HG03457 (cell line): Measurements from ENCODE around the gene AMOT.

ENCODE experiments used
- ATAC-seq: cut with Tn5 transposase; IDR thresholded peaks from one replicate; pipeline ENCODE4 v1.9.1; 2021; ENCODE audit warnings: moderate number of reproducible peaks; ENCODE audit not compliant: unreplicated experiment

The AMOT gene

DNA sequence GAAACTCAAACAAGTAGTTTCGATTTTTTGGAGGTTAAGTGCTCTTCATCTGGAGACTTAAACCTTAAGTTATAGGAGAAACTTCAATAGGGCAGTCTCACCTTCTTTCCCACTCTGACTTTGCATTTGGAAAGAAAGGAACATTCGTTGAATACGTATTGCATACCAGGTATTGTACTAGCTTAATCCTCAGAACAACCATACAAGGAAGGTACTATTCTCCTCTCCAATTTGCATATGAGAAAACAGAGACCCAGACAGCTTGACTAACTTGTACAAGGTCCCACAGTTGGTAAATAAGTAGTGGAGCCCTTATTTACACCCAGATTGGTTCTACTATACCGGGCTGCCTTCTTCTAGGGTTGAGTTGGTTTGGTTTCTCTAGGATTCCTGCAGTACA, 32.6 kb downstream of the AMOT start:
- ATAC-seq, result no peak

DNA sequence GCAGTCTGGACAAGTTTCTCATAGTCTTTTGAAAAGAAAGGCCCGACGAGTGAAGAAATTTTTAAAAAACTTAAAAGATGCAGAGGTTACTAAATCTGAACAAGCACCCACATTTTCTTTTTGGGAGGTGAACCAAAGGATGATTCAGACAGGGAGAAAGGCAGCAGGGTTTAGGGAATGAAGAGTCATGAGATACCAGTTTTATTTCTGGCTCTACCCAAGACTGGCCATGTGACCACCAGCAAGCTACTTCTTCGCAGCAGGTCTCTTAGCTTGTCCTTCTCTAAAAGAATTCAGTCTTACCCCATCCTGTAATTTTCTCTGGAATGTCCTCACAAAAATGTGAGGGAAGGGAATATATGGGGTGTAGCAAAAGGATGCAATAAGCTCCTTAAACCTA, 37.6 kb downstream of the AMOT start:
- ATAC-seq, result no peak

DNA sequence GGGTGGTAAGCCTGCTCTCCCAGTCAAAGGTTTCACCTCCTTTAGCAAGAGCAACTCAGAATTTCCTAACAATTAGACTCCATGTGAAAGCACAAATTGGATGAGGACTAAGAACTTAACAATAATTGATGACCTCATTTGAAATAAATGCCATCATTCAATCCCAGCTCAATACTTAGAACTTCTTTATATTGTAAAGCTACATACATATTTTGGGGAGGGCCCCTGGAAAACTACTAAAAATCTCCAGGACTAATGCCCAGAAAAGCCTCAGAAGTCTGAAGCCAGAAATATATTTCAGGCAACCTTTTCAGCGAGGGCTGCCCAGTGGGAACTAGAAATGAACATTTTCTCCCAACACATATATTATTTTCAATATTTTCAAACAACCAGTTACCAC, 38.1 kb downstream of the AMOT start:
- no peak for ATAC-seq

DNA sequence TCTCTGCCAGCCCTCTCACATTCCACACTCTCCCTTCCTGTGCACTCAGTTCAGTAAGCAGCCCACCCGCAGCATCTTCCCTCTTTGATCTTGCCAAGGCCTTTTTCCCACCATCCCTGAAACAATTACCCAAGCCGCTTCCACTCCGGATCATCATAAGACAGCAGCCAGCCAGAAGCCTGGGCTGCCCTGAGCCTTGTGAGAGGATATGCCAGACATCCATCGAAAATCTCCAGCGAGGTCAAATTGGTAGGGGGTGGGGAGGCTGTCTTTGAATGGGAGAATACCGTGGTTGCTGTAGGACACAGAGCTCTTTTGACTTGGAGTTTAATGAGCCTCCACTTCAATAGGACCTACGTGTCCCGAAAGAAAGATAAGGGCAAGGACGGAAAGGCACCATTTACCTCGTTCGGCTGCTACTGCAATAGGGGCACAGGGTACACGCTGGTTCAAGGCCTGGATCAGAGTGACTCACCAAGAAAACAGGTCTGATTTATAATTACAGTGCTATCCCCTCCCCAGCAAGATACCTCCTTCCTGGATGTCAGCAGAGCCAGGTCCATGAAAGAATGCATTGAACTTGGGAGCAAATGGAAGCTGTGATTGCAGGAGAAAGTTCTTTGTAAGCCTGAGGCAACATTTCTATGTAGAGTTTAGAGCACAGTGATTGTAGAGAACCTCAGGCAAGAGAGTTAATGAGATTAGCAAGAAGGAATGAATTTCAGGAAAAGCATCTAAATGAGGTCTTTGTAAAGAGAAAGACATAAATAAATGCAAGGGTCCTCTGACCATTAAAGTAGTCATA, 39.5 kb downstream of the AMOT start:
- no peak for ATAC-seq

DNA sequence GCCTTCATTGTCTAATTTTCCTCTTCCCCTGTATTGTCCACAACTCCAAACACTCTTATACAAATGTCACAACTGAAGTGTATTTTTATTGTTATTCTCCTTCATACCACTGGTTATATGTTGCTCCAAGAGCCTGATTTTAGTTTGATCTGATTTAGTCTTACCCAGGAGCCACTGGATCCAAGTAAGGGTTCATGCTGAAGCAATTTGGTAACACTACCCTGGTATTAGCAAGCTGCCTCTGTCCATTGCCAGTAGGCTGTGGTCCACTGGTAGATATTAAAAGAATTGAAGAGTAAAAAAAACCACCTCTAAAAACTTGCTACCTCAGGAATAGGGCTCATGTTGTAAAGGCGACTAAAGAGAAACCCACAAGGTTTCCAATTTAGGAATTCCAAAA, 41.2 kb downstream of the AMOT start:
- no peak for ATAC-seq

DNA sequence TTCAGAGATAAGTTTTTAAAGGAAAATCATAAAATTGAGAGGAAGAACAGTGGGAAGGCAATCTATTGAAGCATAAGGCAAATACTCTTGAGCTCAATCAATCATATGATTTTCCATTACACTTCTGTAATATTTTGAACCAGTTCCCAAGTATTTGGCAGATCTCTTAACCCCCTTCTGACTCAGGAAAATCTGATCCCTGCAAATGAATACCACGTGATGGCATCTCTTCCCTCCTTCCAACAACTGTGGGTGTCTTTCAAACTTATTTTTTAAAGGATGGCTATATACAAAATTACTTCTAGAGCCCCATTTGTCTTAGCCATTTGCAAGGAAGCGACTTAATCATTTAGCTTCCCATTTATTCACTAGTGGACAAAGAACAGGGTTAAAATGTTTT, 41.9 kb downstream of the AMOT start:
- no peak for ATAC-seq

DNA sequence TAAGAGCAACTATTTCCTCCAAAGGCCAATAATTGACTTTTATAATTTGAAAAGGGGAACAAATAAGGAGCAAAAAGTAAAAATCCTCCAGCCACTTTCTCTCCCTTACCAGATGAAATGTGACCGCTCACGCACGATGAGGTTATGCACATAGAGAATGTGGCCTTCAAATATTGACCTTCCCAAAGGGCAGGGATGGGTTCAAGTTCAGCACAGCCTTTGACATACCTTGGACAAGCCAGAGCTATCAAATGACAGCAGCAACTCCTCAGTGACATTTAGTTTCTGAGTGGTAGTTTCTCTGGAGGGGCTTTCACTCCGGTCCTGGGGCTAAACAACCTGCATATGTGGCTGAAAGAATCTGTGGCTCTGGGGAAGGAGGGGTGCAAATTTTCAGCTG, 50.7 kb downstream of the AMOT start:
- no peak for ATAC-seq

DNA sequence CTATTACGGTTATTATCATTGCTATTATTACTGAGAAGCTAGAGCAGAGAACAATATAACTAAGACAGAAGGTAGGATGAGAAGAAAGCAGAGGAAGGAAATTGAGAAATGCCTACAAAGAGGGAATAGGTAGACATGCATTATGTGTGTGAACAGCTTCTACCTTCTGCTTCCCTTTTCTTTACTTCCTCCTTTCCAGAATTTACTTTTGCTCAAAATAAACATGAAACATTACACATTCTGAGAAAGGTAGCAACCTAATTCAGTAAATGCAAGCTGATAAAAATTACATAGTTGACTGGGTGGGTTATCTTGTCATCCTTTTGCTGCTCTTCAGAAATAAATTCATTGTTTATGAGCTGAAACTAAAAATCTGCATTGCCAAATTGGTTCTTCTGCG, 54.6 kb downstream of the AMOT start:
- ATAC-seq, result no peak

DNA sequence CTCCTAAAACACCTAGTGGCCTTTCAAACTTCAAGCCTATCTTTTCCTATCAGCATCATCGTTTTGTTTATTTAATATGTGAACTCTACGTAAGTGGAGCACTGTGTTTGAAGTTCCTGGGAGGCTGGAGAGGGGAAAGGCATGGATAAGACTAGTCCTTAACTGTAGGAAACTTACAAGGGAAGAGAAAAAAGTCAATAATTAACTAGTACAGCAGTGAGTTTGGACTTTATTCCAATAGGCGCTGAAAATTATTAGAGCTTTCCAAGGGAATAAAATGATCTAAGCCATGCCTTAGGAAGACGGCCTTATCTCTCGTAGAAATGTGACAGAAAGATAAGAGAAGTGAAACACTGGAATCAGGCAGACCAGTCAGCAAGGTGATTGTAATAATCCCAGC, 55.3 kb downstream of the AMOT start:
- ATAC-seq, result no peak

DNA sequence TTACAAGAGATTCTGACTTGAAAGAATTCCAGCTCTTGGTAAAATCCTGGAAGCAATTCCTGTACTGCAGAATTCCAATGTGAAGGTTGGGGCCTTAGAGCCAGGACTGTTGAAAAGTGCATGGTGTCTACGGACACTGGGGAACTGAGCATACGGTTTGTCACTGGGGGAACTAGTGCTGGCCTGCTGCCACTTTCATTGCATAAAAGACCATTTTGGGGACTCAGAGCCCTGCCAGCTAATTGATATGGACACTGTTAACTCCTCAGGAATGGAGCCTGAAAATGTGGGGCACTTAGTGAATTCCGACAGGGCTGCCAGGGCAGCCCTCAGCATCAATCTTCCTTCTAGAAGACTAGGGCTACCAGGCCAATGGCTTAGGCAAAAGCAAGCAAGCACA, 55.9 kb downstream of the AMOT start:
- no peak for ATAC-seq

DNA sequence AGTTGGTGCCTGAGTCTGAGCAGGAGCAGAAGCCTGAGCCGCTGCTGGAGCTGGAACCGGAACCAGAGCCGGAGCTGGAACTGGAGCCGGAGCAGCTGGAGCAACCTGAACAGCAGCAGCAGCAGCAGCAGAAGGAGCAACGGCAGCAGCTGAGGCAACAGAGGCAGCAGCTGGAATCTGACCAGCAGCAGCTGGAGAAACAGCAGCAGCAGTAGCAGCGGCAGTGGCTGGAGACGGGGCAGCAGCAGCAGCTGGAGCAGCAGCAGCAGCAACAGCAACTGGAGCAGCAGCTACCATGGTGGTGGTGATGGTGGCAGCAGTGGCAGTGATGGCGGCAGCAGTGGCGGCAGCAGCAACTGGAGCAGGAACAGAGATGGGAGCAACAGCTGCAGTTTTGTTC, 61.5 kb downstream of the AMOT start:
- no peak for ATAC-seq

DNA sequence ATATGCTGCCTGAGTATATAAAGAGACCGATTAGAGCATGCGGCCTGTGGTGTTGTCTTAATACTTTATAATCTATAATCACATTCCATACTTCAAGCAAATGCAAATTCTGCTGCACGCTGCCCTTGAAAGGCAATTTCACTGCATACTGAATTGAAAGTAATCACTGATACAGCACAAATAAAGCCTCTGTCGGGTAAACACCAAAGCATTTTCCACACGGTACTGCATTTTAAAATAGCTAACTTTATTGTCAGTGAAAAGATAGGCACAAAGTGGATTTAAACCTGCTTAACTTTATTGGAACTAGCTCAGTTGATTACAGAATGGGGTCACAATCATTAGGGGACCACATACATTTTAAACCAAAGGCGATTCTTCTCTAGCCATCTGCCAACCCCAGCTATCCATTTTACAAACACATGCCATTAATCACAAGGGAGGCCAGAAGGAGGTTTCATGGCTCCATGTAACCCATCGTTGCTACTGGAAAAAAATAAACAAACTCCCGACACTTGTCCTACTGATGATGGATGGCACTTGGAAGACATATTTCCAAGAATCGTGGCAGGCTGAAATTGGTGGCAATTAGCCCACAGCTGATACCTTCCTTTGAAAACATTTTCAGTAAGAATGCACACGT, 65.9 kb downstream of the AMOT start:
- ATAC-seq, result no peak

DNA sequence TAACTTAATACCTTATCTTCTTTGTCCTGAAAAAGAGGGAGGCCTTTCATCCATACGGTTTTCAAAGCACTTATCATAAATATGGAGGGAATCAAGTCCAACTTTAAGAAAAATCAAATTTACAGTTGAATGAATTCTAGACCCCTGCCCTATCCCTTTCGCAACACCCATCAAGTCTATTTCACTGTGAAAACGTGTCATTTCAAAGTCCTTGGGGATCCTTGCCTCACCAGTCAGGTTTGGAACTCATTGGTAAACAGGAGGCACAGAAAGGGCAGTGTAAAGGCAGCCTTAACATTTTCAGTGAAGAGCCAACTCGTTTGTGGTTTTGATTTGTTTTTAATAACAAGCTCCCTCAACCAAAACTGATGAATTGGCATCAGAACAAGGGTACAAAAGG, 66.5 kb downstream of the AMOT start:
- no peak for ATAC-seq

DNA sequence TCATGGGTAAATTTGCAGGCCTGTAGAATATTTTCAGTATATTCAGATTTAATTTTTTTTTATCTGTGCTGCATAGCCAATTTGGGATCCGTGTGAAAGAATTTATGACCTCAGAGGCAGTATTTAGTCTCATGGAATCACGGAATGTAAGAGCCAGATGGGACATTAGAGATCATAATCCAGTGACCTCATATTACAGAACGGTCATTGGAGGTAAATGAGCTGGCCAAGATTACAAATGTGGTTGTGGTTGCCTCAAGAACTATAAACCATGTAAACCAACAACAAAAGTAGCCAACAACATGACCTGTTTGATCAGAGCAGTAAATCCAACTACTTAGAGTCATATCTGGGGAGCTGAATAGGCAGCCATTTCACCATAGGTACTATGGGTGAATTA, 71.6 kb downstream of the AMOT start:
- no peak for ATAC-seq

DNA sequence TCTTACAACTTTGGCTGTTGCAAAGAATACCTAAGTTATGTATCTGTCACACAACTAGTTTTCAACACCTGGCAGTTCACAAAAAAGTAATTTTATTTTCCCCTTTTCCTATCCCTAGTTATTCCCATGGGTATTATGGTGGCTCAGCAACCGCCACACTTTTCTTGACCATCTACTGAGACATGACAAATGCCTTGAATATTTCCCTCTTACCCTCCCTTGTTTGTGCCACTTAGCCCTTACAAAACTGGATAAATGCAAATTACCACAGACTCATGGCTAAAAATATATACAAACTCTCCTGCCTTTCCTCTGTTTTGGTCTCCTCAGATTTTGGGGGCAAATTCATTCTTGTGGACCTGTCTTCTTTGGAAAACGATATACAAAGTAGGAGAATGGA, 72.1 kb downstream of the AMOT start:
- ATAC-seq, result no peak

DNA sequence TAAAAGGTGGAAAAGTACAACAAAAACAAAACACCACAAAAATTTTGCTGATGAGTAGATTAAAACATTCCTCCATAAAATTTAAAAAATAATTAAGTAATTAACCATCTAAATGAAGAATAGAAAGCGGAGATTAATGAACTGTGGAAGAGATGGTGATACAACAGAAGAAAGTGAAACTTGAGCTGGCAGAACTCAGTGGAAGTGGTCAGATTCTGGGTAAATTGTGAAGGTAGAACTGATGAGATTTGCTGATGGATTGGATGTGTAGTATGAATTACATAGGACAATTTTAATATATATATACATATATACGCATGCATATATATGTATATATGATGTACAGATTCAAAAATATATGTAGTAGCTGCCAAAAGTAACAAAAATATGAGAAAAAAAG, 73.9 kb downstream of the AMOT start:
- ATAC-seq, result no peak

DNA sequence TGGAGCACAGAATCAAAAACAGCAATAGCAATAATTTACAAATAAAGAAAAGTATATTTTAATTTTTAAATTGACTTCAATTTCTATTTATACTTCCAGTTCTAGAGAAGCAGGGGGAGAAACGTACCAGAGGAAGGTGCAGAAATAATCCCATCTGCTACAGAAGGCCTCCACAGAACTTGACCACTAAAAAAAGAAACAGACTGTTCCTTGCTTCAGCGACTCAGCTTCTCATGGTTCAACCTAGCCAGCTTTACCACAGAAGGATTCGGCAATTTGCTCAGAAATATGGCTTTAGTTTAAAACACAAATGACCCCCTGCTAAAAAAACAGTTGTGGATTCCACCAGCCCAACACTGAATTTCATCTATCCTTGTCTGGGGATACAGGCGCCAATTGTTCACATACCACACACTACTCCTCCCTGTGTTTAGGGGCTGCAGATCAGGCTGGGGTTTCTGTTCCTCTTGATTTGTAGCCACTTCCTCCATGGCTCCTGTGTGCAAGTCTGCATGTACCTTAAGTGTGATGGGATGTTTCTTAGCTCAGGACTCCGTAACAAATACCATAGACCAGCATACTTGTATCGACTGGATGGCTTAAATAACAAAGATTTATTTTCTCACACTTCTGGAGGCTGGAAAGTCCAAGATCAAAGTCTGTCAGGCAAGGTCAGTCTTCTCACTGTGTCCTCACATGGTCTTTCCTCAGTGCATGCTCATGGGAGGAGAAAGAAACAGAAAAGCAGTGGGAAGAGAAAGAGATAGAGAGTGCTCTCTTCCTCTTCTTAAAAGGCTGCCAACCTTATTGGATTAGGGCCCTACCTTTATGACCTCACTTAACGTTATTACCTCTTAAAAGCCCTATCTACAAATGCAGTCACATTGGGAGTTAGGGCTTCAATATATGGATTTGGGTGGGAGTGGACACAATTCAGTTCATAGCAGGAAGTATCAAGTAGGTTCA, 79.1 kb downstream of the AMOT start:
- peak; percentile 87 for ATAC-seq

DNA sequence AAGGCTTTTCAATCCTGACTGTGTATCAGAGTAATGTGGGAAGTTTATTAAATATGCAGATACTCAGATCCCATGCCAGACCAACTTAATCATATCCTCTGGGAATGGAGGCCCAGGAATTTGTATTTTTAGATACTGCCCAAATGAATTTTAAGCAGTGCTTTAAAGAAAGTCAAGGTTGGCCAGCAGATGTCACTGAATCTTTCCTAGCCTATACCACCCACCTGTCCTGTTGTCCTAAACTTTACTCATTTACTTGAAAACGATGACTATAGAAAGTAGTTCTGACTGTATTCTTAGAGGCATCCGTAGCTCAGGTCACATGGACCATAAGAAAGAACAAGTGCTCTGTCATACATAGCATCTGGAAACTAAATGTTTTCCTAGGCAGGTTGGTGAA, 79.9 kb downstream of the AMOT start:
- no peak for ATAC-seq

DNA sequence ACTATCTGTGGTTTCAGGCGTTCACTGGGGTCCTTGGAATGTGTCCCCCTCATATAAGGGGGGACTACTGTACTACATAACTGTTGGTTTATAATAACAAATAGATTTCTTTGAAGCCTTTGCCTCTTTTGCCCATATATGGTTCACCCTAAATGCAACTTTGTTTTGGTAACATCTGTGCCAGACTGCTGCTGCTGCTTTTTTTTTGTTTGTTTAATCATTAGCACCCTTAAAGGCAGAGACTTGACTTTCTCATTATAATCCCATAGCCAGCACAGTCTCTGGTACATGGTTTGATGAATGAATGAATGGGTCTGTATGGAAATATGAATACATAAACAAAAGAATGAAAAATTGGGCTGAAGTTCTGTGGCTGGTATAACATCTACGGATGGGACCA, 80.7 kb downstream of the AMOT start:
- ATAC-seq, result no peak

DNA sequence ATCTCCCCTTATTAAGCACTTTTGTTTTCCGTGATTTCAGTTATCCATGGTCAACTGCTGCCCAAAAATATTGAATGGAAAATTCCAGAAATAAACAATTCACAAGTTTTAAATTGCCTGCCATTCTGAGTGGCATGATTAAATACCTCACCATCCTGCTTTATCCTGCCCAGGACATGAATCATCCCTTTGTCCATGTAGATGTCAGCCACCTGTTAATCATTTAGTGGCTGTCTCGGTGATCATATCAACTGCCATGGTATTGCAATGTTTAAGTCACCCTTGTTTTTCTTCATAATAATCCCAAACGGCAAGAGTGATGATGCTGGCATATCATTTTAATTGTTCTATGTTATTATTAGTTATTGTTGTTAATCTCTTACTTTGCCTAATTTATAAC, 81.1 kb downstream of the AMOT start:
- no peak for ATAC-seq

DNA sequence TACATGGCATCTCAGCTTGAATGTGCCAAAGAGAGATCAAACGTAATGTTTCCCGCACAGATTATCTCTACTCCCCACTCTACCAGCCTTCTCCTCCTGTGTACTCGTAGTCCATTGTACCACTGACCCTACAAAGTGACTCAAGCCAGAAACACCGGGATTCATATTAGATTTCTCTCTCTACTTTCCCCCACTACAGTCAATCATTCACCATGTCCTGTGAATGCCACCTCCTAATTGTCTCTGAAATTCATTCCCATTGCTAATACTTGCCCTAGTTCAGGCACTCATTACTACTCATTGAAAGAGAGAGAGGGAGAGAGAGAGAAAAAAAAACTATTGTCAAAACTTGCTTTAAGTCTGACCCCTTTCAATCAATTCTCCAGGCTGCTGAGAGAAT, 82.7 kb downstream of the AMOT start:
- ATAC-seq, result no peak

DNA sequence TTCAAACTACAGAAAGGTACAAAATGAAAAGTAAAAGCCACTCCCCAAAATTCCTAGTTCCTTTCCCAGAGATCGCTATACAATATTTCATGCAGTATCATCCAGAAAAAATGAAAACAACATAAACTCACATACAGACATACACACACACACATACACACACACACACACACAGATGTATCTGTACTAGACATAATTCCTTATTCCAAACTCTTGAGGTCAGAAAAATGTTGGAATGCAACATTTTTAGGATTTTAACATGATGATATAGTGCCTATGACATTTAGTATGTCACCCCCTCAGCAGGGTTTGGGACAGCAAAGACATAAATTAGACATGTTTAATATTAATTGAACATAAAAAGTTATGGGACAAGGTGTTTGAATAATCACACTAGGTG, 87.5 kb downstream of the AMOT start:
- ATAC-seq, result no peak
